GM19467 (cell line): ENCODE measurements around the gene TTC33.

Experiments used
- ATAC-seq: cut with Tn5 transposase; IDR thresholded peaks from one replicate; pipeline ENCODE4 v1.9.1; 2021; ENCODE audit warnings: mild to moderate bottlenecking, moderate library complexity; ENCODE audit not compliant: unreplicated experiment

TTC33 gene

DNA sequence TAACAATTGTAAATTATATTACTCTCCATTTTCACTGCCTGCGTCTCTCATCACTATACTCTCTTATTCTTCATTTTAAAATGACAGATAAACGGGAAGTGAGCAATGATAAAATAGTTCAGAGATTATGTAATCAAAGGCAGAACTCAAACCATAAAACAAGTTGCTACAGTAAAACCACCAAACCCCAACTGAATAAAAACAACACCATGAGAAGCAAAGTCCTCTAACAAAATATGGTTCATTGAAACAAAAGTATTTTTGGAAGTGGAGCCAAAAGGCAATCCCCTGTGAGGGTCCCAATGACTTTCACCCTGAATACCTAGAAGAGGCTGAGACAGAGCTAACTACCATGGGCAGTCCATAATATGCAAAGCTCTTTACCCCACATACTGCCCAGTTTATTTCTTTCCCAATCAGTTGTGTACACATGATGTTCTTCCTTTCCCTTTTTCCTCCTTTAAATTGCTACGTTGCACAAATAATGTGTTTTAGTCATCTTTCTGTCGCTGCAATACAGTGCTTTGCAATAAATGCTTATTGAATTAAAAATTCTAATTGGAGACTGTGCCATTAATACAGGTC is 140.1 kb downstream of the TTC33 start:
- ATAC-seq: no peak

DNA sequence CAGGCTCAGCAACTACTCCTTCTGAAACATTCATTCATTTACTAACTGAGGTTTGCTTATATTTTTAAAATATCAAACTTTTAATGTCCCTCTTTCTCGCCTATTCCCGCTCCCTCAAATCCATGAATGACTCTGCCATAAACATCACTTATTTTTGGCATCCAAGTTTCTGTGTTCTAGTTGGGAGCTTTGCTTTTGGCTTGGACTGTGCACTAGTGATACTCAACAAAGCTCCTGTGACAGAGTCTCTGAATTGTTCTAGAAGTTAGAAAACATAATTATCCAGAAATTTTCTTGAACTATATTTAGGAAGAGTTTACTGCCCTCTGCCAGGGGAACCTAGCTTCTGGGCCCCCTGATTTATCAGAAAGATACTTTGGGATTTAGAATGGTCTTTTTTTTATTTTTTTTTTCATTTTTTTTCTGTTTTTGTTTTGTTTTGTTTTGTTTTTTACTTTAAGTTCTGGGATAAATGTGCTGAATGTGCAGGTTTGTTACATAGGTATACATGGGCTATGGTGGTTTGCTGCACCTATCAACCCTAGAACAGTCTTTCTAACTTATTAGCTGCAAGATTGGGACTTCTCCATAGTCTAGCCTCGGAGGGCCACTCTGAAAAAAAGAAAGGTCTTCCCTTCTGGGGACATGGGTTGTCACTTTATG is 140.7 kb downstream of the TTC33 start:
- ATAC-seq: no peak

DNA sequence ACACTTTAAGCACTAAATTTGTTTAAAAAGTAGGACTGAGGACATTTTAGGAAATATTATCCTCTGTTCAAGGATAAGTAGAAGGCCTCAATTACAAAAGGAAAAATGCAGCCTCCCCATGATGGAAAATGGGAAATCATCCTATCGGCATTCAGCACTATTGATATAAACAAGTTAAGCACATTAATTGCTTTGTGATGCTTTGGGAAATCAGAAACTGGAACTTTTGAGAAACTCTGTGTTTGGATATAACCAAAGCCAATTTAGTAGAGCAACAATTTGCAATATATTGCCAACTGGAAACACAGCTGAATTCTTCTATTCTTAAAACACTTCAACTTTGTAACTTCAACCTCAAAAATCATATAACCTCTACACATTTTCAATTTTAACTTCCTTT is 141.3 kb downstream of the TTC33 start:
- ATAC-seq: no peak

GRCh38 chr5:40607202-40607601 is 148.6 kb downstream of the TTC33 start:
- ATAC-seq: no peak

- no peak for ATAC-seq
Measured at GRCh38 chr5:40606077-40606765, 149.5 kb downstream of the TTC33 start.

DNA sequence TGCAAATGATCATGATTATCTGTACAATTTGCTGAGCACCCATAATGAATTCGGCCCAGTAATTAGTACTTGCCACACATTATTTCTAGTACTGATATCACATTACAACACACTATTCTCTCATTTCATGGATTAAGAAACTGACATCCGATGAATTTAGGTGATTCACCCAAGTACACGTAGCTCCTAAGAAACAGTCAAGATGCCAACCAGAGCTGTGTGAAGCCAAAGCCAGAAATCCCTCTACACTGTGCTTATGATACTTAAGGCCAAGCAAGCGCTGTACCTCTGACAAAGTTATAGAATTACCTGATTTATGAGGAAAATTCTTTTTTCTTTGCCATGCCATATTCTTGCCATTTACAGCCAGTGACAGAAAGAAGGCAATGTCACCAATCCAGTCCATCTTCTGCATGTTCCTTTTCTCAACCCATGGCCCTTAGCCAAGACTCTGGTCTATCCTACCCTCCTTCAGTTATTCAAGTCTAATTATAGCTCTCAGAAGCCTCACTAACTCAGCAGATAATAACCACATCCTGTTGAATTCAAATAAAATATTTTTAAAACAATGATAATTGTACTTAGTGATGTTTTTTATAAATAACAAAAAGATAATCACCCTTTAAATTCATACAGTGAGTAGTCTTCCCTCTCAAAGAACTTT is 150.3 kb downstream of the TTC33 start:
- no peak for ATAC-seq

DNA sequence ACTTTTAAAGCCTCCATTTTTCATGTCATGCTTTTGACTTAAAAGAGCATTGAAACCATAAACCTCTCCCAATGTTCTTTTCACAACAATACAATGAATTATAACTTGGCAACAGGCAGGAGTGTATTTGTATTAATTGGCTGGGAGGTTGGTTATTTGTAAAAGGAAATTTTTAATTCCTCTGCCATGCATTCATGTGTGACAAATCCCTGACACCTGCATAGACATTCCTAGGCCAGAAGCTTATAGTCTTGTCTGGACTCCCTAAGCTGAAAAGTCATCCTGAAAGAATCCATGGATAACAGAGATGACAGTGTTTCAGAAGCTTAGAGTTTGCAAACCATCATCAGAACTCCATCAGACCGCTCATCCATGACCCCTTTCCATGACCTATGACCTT is 152.4 kb downstream of the TTC33 start:
- ATAC-seq: no peak

DNA sequence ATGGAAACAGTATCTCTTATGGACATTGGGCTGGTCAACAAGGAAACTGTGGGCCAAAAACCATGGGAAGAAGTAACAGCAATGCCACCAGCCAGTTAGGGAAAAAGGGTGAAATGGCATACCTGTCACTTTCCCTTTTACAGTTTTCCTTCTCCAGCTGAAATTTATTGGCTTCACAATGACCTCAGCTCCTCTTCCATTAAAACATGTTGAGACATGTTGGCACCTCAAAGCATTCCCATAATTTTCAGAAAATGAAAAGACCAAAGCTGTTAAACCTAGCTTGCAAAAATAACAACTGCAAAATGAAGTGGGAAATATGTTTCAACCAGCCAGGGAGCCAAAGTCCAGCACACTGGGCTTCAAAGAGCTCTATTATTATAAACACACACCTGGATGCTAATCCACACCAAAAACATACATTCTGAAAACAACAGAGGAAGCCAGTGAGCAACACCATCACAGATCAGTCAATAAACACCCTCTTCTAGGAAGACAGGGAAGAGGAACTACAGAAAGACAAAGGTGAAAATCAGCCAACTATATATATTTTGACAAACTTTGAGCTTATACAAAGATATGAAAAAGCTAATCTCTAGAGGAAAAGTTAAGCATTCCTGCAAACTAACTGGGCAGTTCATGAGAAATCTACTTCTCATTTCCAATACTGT is 154.4 kb downstream of the TTC33 start:
- ATAC-seq: no peak

DNA sequence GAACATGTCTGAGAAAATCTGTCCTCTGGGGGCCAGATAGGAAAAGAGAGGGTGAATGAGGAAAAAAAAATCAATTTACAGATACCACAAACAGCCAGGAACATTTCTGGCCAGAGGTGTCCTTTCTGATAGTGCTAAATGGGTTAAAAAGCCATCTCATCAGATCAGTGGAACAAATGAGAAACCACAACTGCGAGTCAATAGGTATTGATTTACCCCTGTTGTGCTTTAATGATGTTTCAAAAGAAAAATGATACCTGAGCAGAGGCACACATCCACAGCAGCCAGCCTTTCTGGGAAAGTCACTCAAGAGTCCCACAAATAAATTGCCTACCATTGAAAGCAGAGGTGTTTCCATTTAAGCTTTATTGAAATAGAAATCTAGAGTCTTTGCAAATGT is 155.4 kb downstream of the TTC33 start:
- ATAC-seq: no peak

DNA sequence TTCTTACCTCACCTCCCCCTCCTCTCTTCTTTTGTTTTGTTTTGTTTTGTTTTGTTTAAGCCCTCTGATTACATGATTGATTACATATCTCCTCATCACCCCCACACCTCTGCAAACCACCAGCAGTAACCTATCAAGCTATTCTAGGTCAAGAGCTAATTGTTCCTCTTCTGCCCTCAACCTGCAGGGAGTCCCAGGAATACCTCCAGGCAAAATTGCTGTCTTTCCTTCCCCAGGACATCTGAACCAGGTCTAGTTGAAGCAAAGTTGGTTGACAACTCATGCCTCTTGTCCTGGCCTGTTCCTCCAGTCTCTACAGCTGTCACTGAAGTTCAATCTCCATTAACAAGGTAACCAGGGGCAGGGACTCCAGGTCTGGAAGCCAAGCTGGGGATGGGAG is 156.1 kb downstream of the TTC33 start:
- no peak for ATAC-seq

DNA sequence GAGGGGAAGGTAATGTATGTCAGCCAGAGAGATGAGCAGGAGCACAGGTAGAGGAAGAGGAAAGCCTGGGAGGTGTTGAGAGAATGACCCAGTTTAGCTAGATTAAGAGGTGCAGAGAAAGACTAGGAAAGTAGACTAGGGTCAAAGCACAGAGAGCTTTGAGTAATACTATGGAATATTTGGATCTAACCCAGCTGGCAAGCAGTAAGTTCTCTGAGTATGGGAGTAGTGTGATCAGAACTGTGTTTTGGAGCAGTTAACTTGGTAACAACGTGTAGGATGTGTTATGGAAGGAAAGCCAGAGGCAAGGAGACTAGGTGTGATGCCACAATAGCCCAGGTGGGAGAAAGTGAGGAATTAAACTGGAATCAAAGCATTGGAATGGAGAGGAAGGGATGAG is 160.9 kb downstream of the TTC33 start:
- no peak for ATAC-seq

DNA sequence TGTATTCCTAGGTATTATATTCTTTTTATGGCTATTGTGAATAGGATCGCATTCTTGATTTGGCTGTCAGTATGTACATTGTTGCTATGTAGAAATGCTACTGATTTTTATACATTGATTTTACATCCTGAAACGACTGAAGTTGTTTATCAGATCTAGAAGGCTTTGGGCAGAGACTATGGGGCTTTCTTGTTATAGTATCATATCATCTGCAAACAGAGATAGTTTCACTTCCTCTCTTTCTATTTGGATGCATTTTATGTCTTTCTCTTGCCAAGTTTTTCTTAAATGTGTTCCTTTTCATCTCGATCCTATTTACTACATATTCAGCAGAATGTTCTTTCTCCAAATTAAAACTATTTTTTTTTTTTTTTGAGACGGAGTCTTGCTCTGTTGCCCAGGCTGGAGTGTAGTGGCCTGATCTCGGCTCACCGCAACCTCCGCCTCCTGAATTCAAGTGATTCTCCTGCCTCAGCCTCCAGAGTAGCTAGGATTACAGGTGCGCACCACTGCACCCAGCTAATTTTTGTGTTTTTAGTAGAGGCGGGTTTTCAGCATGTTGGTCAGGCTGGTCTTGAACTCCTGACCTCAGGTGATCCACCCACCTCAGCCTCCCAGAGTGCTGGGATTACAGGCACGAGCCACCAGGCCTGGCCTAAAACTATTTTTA is 163.9 kb downstream of the TTC33 start:
- ATAC-seq: peak; percentile 90

- ATAC-seq: no peak
Measured at GRCh38 chr5:40587376-40587775, 168.4 kb downstream of the TTC33 start.

DNA sequence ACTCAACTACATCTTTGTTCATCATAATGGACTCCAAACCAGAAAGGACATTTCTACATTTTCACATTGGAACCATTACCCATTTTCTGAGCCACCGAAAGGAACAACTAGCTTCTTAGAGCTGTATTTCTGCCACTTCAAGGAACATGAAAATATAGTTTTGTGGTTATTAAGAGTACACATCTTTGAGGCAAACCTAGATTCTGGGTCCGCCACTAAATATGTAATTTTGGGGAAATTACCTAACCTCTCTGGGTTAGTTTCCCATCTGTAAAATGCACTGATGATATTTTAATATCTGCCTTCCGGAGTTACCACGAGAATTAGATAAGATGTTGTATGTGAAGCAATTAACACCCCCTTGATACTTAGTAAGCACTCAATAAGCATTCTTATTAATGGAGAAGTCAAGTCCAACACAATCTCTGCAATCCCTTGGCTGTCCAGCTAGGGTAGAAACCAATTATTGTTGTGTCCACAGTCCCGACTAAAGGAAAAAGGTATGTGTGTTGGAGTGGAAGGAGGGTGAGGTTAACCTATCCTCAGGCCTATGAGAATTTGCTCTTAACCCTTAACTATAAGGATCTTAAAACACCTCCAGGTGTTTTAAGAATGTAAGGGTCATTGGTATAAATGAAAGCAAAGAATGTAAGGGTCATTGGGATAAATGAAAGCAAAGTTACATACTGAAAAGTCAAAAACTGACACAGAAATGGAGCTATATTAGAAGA is 170.1 kb downstream of the TTC33 start:
- no peak for ATAC-seq

- no peak for ATAC-seq
Measured at GRCh38 chr5:40584054-40584453, 171.7 kb downstream of the TTC33 start.

GRCh38 chr5:40578501-40579451 is 177.0 kb downstream of the TTC33 start:
- peak; percentile 83 for ATAC-seq

DNA sequence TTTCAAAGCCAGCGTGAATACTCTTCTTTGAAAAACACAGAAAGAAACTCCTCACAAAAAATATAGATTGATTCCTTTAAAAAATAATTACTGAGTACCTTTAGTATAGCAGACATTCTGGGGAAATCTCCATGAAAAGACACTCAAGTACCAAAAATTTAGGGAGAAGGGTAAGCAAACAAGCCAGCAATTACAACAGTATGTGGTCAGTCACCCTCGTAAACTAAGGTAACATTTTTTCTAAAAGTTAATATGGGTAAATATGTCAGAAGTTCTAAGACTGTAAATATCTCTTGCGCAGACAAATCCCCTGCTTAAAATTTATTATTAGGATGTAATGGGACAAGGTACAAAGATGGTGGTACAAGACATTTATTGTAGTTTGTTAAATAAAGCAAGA is 178.0 kb downstream of the TTC33 start:
- no peak for ATAC-seq

- no peak for ATAC-seq
Measured at GRCh38 chr5:40575921-40576320, 179.8 kb downstream of the TTC33 start.

GRCh38 chr5:40575411-40575810 is 180.3 kb downstream of the TTC33 start:
- ATAC-seq: no peak
